ENCODE data around the gene GSAP.

DNA sequence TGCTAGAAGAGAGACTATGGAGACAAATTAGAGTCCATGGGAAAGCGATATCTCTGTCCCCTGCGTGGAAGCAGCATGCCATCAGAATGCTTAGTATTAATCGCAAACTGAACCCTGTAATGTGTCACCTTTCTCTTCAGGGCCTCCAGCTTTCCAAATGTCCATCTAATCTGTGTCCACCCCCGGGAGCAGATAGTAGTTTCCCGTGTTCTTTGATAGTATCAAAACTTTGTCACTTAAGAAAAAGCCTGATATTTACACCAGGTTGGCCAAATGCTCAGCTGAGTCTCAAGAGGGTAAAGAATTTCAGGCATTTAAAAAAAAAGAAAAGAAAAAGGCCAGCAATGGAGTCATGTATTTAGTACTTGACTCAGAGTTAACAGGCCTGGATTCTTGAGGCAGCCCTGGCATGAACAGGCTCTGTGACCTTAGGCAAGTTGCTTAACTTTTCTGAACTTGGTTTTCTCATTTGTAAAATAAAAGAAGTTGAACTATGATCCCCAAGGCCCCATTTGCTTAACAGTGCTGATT lies 10.4 kb upstream of the GSAP start:
- no peak for TF ChIP-seq POLR2AphosphoS5 (IDR thresholded peaks at IDR 0.05)
- TF ChIP-seq, protein P1, sequence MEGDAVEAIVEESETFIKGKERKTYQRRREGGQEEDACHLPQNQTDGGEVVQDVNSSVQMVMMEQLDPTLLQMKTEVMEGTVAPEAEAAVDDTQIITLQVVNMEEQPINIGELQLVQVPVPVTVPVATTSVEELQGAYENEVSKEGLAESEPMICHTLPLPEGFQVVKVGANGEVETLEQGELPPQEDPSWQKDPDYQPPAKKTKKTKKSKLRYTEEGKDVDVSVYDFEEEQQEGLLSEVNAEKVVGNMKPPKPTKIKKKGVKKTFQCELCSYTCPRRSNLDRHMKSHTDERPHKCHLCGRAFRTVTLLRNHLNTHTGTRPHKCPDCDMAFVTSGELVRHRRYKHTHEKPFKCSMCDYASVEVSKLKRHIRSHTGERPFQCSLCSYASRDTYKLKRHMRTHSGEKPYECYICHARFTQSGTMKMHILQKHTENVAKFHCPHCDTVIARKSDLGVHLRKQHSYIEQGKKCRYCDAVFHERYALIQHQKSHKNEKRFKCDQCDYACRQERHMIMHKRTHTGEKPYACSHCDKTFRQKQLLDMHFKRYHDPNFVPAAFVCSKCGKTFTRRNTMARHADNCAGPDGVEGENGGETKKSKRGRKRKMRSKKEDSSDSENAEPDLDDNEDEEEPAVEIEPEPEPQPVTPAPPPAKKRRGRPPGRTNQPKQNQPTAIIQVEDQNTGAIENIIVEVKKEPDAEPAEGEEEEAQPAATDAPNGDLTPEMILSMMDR (IDR thresholded peaks at IDR 0.05): no peak
